Smooth muscle cell (in vitro differentiated cells): ENCODE measurements around the gene CTNNA1. TPM values are rescaled to one million over a fixed set of nuclear protein-coding genes. Genes with fewer than 3 reads are reported as not detected.
"Not testable (repeated sequence)": the region's sequence is repeated elsewhere in the genome, so short reads cannot be mapped to it uniquely, and the experiment has no call there.

Experiments
- DNase-seq: peaks from one replicate; lab custom pipeline; 2025; ENCODE audit not compliant: unreplicated experiment; lab: John Stamatoyannopoulos, UW
- H2AFZ ChIP-seq: fragments of 200-600 bp; sonication (generic); 2 replicates; pipeline ENCODE4 v1.6.0; 2016; ENCODE audit warnings: antibody characterized with exemption, low read depth, mild to moderate bottlenecking
- H3F3A ChIP-seq: fragments of 200-600 bp; sonication (generic); 2 replicates; pipeline ENCODE4 v1.6.0; 2017; ENCODE audit warnings: antibody characterized with exemption, low read depth
- H3K27ac ChIP-seq: fragments of 200-600 bp; sonication (generic); 2 replicates; pipeline ENCODE4 v1.5.1; 2016; ENCODE audit warnings: low read depth, mild to moderate bottlenecking
- H3K27me3 ChIP-seq: fragments of 200-600 bp; sonication (generic); 2 replicates; pipeline ENCODE4 v1.6.1; 2016; ENCODE audit warnings: low read depth, mild to moderate bottlenecking
- H3K36me3 ChIP-seq: fragments of 200-600 bp; sonication (generic); 2 replicates; pipeline ENCODE4 v1.5.1; 2016; ENCODE audit warnings: low read depth
- H3K4me1 ChIP-seq: fragments of 200-600 bp; sonication (generic); 2 replicates; pipeline ENCODE4 v1.5.1; 2016; ENCODE audit warnings: low read depth
- H3K4me2 ChIP-seq: fragments of 200-600 bp; sonication (generic); 2 replicates; pipeline ENCODE4 v1.6.0; 2016; ENCODE audit warnings: mild to moderate bottlenecking
- H3K4me3 ChIP-seq: fragments of 200-600 bp; sonication (generic); 2 replicates; pipeline ENCODE4 v1.5.1; 2016; ENCODE audit warnings: mild to moderate bottlenecking
- H3K79me2 ChIP-seq: fragments of 200-600 bp; sonication (generic); 2 replicates; pipeline ENCODE4 v1.6.0; 2016; ENCODE audit warnings: low read depth, mild to moderate bottlenecking
- H3K9ac ChIP-seq: fragments of 200-600 bp; sonication (generic); 2 replicates; pipeline ENCODE4 v1.6.0; 2016; ENCODE audit warnings: low read depth
- H3K9me3 ChIP-seq: fragments of 200-600 bp; sonication (generic); replicated peaks from 2 replicates; pipeline ENCODE4 v1.5.1; 2016; ENCODE audit warnings: low read depth
- H4K20me1 ChIP-seq: fragments of 200-600 bp; sonication (generic); 2 replicates; pipeline ENCODE4 v1.6.0; 2016; ENCODE audit warnings: low read depth
- CTCF ChIP-seq: fragments of 200-600 bp; sonication (generic); IDR thresholded peaks from 2 replicates; pipeline ENCODE4 v1.5.1; 2017; ENCODE audit warnings: borderline replicate concordance, mild to moderate bottlenecking, antibody characterized with exemption; ENCODE audit not compliant: insufficient read depth, poor library complexity, severe bottlenecking
- WGBS: methylation state at CpG from one replicate; pipeline ENCODE4 v1.1.7; 2016; ENCODE audit warnings: low lambda C conversion rate; 5-methylcytosine and 5-hydroxymethylcytosine counted together
- polyA plus RNA-seq: library from polyadenylated mRNA; unstranded; fragments of >200 nt; fragmentation: Nextera tagmentation; extraction: Ambion mirVana; gene quantifications from 2 replicates; pipeline ENCODE4 v1.2.1, GENCODE V29; 2016
- total RNA-seq: library from RNA; depleted of rRNA; stranded (reverse); fragments of >200 nt; gene quantifications from 2 replicates; pipeline ENCODE4 v1.2.3, GENCODE V29; 2014

Gene CTNNA1
- total and polyA plus RNA-seq, 2 experiments from 2014 or later = 149 to 251 TPM

GRCh38 chr5:138726848-138727247 is 26.4 kb upstream of the CTNNA1 start:
- no peak for DNase-seq
- Histone ChIP-seq H3F3A (peaks cover 8% of the 10 kb centered on the region), H3K9ac (no peak overlapping the region), H3K27ac (no peak overlapping the region), H3K27me3 (no peaks in the 10 kb centered on the region), H3K79me2 (no peaks in the 10 kb centered on the region), H3K4me3 (no peak overlapping the region), H3K36me3 (no peaks in the 10 kb centered on the region), H3K4me1 (peaks cover 13% of the 10 kb centered on the region), H4K20me1 (no peaks in the 10 kb centered on the region), H3K9me3 (no peaks in the 10 kb centered on the region), H3K4me2 (no peak overlapping the region), H2AFZ (no peak overlapping the region)
- no peak for TF ChIP-seq CTCF
- 93% methylated on average over 4 of the region's 4 CpGs for WGBS

GRCh38 chr5:138730496-138730895 is 22.7 kb upstream of the CTNNA1 start:
- H3F3A ChIP-seq, H3K4me3 ChIP-seq, H3K36me3 ChIP-seq, H4K20me1 ChIP-seq, H3K27ac ChIP-seq, H3K9ac ChIP-seq, H3K79me2 ChIP-seq, H3K27me3 ChIP-seq, H2AFZ ChIP-seq, H3K4me2 ChIP-seq, H3K9me3 ChIP-seq, DNase-seq, H3K4me1 ChIP-seq: not testable (repeated sequence)
- 91% methylated on average over 12 of the region's 12 CpGs for WGBS

DNA sequence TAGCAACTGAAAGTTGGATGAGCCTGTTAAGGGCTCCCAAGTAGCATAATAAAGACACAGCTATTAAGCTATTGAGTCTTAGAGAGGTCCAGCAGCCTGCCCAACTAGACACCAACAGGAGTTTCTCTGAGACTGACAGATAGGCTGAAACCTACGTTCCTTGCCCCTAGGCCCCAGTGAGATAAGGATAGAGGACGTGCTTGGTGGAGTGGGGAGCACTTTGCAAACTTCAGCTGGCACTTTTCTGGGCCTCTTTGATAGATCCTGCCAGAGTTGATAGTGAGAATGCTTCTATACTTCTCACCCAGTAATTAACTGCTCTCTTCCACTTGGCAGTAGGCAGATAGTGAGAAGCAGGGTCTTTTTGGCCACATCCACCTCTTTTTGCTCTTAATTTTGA is 20.8 kb upstream of the CTNNA1 start:
- H3F3A ChIP-seq = no peaks in the 10 kb centered on the region
- DNase-seq = no peak
- H3K9ac ChIP-seq = no peak overlapping the region
- H3K4me1 ChIP-seq = no peaks in the 10 kb centered on the region
- H3K27me3 ChIP-seq = no peaks in the 10 kb centered on the region
- no peak overlapping the region for H2AFZ ChIP-seq
- no peaks in the 10 kb centered on the region for H3K9me3 ChIP-seq
- no peak for TF ChIP-seq CTCF
- no peaks in the 10 kb centered on the region for H3K36me3 ChIP-seq
- H4K20me1 ChIP-seq = no peaks in the 10 kb centered on the region
- 80% methylated on average over 2 of the region's 2 CpGs for WGBS
- H3K4me3 ChIP-seq = no peak overlapping the region
- no peak overlapping the region for H3K4me2 ChIP-seq
- no peaks in the 10 kb centered on the region for H3K79me2 ChIP-seq
- no peak overlapping the region for H3K27ac ChIP-seq

DNA sequence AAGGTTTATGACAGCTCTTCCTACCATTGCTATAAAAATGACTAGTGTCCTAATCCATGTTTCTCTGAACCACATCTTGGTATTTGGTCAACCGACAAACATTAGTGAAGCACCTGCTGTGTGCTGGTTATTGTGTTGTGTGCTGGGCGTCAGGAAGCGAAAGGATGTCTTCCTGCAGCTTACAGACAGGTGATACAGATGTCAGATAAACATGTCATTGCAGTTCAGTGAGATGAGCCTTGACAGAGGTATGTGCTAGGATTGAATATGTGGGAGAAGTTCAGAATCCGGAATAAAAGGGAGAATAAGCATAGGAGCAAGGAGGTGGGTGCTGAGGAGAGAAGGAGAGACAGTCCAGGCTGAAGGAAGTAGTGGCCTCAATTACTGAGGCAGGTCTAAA is 20.3 kb upstream of the CTNNA1 start:
- H3K27ac ChIP-seq = no peak overlapping the region
- H3K4me2 ChIP-seq = no peak overlapping the region
- no peak overlapping the region for H3K4me3 ChIP-seq
- no peaks in the 10 kb centered on the region for H3K27me3 ChIP-seq
- no peak overlapping the region for H2AFZ ChIP-seq
- TF ChIP-seq CTCF = no peak
- H3K9ac ChIP-seq = no peak overlapping the region
- no peaks in the 10 kb centered on the region for H4K20me1 ChIP-seq
- no peaks in the 10 kb centered on the region for H3K79me2 ChIP-seq
- no peaks in the 10 kb centered on the region for H3K36me3 ChIP-seq
- no peak for DNase-seq
- no peaks in the 10 kb centered on the region for H3F3A ChIP-seq
- 93% methylated on average over 4 of the region's 4 CpGs for WGBS
- H3K9me3 ChIP-seq = no peaks in the 10 kb centered on the region
- no peaks in the 10 kb centered on the region for H3K4me1 ChIP-seq
